Kidney capillary endothelial cell (primary cell): ENCODE measurements around the gene NFE2L3.
"Not testable (repeated sequence)": the region's sequence is repeated elsewhere in the genome, so short reads cannot be mapped to it uniquely, and the experiment has no call there.

Source experiments
- DNase-seq: peaks from one replicate; pipeline ENCODE4 v3.0.0-alpha.2; 2018; ENCODE audit warnings: low spot score

Gene NFE2L3

GRCh38 chr7:26147646-26148306 lies 4.2 kb upstream of the NFE2L3 start:
- not testable (repeated sequence) for DNase-seq

GRCh38 chr7:26148307-26148700 lies 3.7 kb upstream of the NFE2L3 start:
- DNase-seq = not testable (repeated sequence)

- DNase-seq = no peak
Measured at GRCh38 chr7:26149391-26149977, 2.5 kb upstream of the NFE2L3 start.

DNA sequence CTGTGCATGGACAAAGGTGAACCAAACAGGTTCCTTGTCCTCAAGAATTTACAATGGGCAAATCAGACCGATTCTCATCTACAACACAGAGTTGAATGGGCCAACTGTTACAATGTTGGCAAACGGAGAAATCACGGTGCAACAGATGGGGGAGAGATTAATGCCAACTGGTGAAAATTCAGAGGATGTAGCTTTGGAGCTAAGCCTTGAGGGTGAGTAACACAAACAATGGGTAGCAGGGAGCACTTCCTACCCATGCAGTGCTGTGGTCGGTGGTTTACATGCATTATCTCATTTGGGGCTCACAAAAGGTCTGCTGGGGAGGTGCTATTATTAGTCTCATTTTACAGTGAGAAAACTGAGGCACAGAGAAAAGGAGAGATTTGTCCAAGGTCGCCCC lies 902 bp upstream of the NFE2L3 start:
- DNase-seq = no peak

DNA sequence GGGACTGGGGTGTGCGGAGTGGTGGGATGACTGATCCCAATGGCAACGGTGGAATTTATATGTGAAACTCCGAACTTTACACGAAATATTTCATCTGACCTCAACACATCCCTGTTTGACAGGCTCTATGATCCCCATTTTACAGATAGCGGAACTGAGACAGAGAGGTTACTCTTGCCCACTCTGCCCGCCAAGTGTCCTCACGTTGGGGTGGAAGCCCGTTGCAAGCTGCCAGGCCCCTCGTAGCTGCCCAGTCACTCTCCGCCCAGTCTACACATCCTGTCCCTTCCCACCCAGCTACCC lies 397 bp upstream of the NFE2L3 start:
- no peak for DNase-seq

DNA sequence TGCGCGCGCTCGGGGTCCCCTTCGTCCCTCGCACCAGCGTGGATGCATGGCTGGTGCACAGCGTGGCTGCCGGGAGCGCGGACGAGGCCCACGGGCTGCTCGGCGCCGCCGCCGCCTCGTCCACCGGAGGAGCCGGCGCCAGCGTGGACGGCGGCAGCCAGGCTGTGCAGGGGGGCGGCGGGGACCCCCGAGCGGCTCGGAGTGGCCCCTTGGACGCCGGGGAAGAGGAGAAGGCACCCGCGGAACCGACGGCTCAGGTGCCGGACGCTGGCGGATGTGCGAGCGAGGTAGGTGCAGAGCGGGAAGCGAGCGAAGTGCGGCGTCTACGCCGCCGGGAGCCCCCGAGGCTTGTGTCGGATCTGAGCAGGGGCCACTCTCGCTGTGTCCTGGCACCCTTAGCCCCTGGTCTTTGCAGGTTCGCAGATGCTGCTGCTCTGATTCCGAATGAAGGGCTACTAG lies 813 bp downstream of the NFE2L3 start:
- not testable (repeated sequence) for DNase-seq

GRCh38 chr7:26153241-26153822 lies 1.3 kb downstream of the NFE2L3 start:
- DNase-seq = no peak

- peak; percentile 84 for DNase-seq
Measured at GRCh38 chr7:26153823-26154783, 2.1 kb downstream of the NFE2L3 start.

DNA sequence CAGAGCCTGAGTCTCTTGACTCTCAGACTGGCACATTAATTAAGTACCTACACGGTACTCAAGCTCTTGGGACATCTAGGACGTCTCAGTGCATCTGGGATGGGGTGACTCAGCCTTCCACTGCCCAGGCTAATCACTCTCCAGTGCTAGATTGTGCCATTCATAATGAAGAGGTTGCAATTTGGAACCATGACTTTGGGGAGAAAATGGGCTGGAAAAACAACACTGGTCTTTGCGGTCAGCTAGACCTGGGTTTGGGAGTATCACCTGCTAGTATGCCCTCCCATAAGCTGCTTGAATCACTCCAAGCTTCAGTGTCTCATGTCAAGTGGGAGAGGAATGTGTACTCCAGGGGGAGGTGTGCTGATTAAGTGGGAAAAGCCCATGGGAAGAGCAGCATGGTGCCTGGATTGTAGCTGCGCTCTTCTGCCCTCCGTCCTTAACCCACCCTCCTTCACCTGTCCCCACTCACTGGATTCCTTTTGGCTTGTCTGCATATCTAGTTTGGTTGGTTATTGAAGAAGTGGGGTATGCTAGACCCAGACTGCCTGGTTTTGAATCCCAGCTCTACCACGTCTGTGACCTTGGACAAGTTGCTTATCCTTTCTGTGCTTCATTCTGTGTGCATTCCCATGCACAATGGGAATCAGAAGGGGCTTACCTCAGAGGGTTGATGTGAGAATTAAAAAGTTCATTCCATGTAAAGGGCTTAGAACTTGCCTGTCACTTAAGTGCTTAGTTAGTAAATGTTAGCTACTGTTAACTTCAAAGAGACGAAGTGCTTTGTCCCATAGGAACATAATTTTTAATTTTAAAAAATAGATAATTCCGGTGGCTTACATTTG lies 3.8 kb downstream of the NFE2L3 start:
- DNase-seq = no peak

DNA sequence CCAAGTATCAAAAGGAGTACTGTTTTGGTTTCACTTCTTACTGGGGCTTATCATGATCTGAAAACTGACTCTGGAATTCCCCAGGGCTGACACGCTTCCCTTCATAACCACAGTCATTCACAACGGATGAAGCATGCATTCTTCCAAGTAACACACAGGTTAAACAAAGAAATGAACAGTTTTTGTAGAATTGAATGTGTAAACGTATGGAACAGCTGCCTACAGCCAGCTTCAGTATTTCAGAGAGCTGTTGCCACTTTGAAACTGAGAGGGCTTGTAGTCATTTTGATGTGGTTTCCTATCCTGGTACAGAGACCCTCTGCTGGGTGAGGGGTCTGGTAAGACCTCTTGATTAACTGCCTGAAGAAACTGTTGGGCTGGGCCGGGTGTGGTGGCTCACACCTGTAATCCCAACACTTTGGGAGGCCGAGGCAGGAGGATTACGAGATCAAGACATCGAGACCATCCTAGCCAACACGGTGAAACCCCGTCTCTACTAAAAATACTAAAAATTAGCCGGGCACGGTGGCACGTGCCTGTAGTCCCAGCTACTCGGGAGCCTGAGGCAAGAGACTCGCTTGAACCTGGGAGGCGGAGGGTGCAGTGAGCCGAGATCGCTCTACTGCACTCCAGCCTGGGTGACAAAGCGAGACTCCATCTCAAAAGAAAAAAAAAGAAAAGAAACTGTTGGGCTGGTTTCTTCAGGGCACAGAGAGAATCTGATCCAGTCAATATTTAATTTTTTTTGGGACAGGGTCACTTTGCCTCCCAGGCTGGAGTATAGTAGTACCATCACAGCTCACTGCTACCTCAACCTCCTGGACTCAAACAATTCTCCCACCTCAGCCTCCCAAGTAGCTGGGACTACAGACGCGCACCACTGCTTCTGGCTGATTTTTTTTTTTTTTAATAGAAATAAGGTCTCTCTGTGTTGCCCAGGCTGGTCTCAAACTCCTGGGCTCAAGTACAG lies 4.7 kb downstream of the NFE2L3 start:
- DNase-seq = peak; percentile 68

- DNase-seq = no peak
Measured at GRCh38 chr7:26157520-26158105, 5.6 kb downstream of the NFE2L3 start.

DNA sequence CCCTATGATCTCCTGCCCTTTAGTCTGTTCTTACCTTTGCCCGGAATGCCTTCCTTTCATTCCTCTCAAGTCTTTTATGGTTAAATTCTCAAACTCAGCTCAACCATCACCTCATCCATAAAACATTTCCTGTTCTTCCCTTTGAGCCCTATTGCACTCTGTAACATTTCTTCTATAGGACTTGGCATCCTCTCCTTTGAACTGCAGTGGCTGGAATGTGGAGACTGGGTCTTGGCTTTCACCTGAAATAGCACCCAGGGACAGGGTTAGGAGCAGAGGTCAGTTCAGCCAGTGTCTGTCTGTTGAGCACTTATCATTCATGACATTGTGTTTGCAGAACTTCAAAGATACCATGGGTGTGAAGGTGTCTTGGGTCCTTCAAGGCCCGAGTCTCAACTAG lies 7.2 kb downstream of the NFE2L3 start:
- no peak for DNase-seq

DNA sequence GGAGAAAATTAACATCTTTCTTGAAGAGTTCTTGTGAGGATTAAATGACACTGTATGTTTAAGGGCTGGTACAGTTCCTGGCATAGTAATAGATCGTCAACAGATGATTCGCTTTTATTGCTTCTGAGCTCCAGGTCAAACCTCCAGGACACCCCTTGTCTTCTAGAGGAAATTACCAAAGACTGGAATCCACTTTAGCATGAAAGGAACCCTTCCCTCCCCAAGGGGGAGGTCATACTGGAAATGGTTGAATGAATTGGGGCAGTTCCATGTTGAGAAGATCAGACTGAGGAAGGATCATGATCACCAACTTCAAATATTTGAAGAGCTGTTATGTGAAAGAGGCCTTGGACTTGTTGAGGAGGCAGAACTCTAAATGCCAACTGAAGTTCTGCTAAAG lies 8.9 kb downstream of the NFE2L3 start:
- DNase-seq = no peak

GRCh38 chr7:26162431-26162830 lies 10.4 kb downstream of the NFE2L3 start:
- no peak for DNase-seq

DNA sequence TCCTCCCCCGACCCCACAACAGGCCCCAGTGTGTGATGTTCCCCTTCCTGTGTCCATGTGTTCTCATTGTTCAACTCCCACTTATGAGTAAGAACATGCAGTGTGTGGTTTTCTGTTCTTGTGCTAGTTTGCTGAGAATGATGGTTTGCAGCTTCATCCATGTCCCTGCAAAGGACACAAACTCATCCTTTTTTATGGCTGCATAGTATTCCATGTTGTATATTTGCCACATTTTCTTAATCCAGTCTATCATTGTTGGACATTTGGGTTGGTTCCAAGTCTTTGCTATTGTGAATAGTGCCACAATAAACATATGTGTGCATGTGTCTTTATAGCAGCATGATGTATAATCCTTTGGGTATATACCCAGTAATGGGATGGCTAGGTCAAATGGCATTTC lies 11.8 kb downstream of the NFE2L3 start:
- not testable (repeated sequence) for DNase-seq

DNA sequence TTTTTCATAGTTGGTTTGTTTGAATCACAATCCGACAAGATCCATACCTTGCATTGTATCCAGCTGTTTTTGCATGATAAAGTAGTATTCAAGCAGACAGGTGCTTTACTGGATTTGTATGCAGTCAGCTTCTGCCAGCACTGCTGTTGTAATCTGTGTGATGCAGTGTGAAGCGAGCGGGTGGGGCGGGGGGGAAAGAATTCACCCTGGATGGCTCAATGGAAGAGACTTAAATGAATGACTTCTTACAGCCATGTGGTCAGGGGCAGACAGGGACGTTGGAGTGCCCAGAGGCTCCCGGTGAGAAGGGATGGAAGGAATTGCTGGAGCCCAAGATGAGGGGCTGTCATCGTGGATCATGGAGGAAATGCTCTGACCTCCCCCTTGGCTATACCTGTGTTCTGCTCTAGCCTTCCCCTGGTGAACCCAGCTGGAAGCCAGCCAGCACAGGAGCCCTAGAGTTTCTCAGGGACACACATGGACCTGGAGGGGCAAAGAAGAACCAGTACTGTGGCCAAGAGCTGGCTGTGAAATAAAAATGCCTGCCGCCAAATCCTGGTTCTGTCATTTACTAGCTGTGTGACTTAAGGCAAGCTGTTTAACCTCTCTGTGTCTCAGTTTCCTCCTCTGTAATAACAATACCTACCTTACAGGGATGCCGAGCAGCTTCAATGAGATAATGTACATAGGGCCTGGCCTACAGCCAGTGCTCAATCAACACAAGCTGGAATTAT lies 14.1 kb downstream of the NFE2L3 start:
- DNase-seq = no peak

DNA sequence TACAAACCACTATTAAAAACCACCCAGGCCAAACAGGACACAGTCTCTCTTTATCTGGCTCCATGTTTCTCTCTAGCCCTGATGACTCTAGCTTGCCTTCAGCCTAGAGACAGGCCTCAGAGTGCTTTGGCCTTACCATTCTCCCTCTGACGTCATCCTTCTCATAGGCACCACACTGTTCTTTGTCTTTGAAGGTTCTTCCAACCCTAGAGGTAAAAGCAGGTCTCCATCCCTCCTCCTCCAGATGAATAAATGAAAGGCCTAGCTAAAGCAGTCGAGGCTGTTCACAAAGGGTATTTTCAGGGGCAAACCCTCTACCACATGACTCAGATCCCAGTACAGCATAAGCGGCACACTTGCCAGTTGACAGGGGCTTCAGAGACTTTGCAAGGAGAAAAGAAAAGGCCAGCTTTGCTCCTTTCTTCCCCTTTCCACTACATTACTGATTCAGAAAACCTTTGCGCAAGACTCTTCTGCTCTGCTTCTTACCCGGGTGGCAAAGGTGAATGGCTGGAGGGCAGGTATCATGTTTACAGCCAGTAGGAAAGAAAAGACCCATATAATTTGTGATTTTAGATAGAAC lies 14.8 kb downstream of the NFE2L3 start:
- no peak for DNase-seq

- no peak for DNase-seq
Measured at GRCh38 chr7:26167303-26167934, 15.4 kb downstream of the NFE2L3 start.
